GM19452 (cell line): ENCODE data around the gene FILIP1.

ENCODE experiments used
- ATAC-seq: cut with Tn5 transposase; IDR thresholded peaks from one replicate; pipeline ENCODE4 v1.9.1; 2021; ENCODE audit not compliant: unreplicated experiment

The FILIP1 gene

DNA sequence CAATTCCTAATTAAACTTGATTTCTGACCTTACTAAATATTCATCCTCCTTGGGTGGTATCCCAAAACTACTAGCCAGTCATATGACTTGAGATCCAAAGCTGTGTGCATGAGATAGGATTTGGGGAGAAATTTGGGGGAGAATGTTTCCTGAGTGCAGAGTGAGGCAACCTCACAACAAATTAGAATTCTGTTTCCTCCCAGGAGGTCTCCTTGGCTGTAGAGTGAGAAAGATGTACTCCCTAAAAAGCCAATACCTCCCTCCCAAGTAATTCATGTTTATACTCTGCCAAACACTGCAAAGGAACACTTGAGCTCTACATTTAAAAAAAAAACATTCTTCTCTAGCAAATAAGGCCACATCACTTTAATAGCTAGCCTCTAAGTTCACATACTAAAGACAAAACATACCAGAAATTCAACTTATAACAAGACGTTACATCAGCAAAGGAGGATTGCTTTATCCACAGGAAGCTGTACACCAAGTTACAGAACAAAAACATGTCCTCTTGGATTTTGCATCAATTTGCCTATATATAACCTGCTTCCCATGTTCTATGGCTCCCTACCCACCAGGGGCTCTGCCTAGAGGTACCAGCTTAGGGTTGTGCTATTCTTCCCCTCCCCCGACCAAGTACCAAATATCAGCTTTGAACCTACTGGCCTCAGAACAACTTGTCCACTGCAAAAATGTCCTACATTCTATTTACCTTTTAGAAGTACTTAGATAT lies 193.6 kb downstream of the FILIP1 start:
- ATAC-seq: no peak

DNA sequence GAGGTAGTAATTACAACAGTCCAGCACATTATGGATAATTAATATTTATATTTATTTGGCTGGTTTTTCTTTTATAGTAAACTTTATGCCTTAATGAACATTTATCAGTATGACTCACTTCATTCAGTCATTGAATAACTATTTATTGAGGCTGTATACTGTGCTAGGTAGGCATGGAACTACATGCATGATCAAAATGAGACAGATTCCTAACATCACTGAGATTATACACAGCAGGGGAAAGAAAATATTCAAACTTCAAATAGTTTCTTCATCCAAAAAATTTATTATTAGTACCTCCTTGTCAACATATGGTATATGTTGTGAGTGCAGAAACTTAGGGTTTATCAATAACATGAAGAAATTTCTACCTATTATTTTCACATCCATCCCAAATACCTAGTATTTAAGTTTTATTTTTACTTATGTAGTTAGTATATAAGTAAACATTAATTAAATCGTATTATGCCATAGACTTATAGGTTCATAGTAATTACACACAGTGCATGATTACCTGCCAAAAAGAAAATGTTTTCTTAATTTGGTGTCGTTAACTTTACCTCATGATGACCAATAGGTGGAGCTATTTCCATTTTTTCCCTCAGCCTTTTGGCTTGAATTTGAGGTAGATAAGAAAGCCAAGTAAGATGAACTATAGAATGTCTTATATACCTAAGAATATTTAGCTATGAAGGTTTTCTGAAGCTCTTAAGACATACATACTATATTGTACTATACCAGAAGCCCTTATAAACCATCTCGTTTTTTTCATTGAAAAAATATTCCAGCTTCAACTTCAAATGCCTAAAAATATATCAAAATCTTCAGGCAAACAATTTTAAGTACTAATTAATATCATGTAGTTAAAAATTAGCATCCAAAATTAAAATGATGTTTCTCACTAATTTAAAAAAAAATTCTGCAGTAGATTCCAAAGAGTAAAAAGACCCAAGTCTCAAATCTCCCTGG lies 196.5 kb downstream of the FILIP1 start:
- peak; percentile 70 for ATAC-seq

DNA sequence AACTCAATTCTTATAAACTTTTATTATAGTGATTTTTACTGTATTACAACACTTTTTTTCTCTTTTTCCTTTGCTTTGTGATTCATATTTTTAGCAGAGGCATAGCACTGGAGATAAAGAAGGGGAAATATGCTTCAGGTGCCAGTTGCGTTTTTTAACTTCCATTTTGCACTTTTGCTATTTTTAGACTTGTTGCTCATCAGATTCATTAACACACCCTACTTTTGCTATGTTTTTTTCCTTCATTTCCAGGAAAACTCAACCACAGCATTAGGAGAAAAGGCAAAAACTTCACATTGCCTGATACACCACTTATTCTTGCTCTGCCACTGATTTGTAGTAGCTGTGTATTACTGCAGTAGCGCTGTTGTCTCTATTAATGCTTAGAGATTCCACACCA lies 201.0 kb downstream of the FILIP1 start:
- no peak for ATAC-seq

DNA sequence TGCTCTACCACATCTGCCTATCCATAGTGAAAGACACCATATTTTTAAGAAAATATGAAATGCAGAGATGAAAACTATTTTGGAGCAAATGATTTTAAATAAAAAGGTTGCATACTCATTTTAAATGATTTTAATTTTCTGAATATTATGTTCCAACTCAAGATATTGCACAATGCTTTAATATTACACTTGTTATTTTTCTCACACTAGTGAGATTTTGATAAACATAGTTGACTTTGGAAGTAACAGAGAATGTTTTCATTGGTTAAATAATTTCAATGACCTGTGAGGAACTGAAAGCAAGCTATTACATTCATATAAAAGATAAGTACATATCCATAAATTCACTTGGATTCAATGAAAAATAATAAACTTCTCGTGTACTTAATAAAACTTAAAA lies 201.9 kb downstream of the FILIP1 start:
- no peak for ATAC-seq

DNA sequence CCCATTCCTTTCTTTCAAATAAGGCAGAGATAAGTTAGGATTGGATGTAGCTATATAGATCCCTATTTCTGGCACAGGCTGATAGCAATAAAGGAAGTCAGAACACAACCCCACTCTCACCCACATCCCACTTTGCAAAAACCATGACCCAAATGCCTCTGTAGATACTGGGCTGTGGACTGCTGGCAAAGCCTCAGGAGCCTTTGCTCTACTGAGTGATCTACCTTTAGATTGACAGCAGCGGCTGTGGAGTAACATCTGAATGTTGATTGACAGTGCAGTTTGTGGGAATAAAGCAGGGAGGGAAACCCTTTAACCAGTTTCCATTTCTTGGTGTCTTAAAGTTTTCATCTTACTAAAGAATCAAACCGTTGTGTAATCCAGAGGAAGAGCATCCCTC lies 202.3 kb downstream of the FILIP1 start:
- ATAC-seq: no peak

DNA sequence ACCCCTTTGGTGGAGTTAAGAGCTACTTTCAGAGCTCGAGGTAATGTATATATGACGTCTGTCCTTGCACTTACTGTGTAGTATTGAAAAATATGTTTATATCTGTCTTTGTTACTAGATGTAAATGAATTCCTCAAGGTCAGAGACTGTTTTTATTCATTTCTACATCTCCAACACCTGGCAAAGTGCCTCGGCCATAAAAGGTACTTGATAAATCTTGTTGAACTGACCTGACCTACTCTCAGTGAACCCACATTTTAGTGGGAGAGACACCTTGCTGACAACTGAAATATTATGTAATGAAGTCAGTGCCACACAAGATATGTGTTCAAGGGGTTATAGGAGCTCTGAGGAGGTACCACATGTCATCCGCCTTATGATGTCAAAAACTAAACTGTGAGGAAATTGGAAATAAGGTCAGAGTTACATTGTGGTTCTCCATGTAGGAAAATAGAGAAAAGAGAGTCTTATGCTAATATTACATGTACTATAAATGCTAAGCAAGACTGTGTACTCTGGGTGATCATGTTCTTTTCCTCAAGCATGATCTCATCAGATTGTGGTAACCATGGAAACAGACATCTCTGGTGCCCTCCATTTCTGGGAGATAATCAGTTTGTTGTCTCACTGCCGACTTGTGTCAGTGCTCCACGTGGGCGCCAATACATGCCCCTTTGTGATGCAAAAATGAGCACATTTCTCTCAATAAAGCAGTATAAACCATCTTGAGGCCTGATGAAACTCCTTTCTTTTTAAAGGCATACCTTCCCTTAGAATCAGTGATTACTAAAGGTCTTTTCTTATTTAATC lies 203.3 kb downstream of the FILIP1 start:
- ATAC-seq: no peak

DNA sequence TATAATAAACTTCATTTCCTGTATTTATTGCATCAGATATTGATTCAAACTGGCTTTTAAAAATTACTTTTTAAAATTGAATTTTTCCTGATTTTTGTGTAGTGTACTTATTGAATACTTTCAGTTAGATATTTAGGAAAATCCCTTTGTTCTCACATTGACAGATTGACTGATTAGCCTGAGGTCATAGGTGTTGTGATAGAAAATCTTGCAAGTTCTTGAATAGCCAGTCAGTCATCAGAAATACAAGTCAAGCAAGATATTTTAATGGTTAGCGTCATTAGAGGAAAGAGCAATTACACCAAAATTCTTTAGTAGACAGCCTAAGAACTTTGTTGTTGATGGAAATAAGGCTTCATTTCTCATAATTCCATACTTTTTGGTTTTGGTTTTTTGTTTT lies 205.6 kb downstream of the FILIP1 start:
- no peak for ATAC-seq

DNA sequence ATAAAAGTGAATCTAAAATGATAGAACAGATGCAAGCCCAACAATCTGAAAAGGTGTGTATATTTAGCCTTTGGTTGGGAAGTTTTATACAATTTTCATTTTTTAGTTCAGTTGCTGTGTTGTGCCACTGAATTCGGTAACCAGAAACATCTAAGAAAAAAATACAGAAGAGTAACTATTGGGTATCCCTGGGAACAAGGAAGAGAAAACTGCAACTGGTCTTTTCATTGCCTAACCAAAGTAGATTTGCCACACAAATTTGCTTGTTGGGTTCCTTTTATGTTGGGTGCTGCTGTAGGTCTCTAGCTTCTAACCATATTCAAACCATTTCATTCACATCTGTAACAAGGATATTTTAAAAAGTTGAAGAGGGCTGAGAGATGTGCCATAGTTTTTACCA lies 206.2 kb downstream of the FILIP1 start:
- ATAC-seq: no peak

DNA sequence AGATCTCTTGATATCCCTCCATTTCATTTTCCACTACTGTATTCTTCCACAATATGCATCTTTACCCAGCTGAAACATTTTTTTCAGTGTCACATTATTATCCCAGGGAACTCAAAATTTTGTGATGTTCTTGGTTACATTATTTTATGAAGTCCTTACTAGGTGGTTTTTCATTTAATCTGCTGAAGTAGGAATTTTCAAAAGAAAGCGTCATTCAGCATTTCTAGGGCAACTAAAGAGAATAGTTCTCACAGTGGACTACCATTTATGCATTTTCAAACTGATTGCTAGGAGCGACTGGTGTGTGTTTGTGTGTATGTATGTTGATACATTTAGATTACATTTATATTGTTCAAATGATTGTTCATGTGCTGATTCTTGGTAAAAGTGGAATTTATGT lies 206.6 kb downstream of the FILIP1 start:
- no peak for ATAC-seq

DNA sequence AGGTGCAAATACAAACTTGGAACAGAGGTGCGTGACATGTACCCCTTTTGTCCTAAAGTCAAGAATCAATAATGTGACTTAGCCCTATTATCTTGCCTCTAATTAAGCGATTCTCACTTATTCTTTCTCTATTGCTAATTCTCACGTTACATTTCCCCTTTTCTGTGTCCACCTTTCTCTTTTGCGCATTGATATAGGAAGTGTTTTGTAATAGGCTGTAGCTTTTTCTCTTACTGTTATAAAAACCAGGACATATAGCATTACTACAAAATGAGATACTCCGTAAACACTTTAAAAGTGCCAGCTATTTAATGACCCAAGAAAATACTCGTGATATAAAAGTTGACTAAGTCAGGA lies 208.3 kb downstream of the FILIP1 start:
- ATAC-seq: peak; percentile 9

DNA sequence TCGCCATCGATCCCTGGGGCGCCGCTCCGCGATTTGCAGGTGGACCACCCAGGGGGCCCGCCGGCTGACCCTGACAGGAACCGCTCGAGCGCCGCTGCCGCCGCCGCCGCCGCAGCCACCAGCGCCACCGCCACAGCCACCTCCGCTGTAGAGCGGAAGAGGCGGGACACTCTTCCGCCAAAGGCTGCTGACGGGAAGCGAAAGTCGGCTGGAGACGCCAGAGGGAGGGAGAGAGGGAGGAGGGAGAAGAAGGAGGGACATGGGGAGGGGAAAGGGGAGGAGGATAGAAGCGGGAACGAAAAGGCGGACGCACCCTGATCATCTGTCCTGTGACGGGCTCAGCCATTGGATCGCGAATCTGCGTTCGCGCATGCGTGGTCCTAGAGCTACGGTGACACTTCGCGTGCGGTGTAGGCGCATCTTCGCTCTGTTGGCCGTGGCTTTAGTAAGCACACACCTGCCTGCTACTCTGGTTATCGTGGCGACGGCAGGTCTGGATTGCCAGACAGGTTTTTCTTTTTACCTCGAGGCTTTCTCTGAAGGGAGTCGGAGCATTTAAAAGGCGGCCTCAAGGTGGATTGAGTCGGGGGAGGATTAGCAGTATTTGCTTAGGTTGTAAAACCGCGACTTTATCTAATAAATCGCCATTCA lies 208.8 kb downstream of the FILIP1 start, which contains the start of gene TMEM30A:
TSS of gene TMEM30A (minus strand) at position 161 of the 651 bp plus-strand sequence. CDS start at position 7, 154 bp downstream.
- ATAC-seq: peak; percentile 86

DNA sequence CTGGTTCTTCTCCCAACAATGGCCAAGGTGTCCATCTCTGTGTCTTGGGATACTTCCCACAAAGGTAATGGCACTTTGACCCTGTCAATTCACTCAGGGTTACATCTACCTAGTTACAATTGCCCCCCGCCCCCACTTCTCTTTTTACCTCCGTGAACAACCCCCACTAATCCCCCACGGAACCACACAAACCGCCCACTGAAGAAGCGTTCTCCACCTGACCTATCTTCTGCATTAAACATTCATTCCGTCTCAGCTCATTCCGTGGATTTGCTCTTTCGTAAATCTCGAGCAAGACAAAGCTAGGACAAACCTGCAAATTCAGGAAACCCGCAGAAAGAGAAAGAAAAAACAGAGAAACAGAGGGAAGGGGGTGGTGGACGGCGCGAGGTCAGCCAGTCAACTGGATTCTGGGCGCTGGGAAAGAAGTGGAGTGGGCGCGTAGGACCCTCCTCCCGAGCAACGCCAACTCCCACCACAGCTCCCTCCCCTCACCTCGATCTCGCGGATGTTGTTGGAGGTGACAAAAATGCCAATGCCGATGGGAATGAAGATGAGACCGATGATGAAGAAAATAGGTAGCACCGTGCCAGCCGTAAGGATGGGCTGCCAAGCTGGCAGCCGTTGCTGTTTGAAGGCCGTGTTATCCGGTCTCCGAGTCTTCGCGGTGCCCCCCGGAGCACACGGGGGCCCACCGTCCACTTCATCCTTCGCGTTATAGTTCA lies 209.5 kb downstream of the FILIP1 start:
- peak; percentile 20 for ATAC-seq

DNA sequence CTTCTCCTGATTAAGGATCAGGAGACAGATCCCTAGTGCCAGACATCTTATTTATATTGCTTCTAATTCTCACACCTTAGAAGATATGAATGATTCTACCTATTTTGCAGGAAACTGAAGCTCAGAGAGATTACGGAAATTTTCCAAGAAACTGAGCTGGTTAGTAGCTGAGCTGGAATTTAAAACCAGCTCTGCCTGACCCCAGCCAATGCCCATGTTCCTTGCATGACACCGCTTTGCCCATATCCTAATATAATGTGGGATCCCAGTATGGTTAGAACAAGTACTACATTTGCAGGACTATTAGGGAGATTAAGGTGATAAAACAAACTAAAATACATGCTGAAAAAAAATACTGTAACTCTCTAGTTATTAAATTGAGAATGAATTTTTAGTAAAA lies 210.9 kb downstream of the FILIP1 start:
- no peak for ATAC-seq

DNA sequence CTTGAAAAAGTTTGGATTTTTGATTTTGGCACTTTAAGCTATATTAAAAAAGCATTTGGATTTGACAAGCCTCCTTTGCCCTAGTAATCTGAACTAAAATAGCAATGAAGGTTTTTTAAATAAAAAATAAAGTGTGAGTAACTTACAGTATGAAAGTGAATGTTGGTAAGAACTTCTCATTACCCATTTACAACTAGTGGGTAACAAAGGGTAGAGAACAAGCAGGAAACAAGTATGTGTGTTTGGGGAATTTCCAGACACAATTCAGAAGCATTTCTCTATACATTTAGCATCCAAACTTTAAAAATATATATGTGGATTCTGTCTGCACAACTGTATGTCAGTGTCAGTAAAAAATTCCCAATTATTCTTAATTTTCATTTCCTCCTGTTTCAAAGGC lies 211.9 kb downstream of the FILIP1 start:
- no peak for ATAC-seq

DNA sequence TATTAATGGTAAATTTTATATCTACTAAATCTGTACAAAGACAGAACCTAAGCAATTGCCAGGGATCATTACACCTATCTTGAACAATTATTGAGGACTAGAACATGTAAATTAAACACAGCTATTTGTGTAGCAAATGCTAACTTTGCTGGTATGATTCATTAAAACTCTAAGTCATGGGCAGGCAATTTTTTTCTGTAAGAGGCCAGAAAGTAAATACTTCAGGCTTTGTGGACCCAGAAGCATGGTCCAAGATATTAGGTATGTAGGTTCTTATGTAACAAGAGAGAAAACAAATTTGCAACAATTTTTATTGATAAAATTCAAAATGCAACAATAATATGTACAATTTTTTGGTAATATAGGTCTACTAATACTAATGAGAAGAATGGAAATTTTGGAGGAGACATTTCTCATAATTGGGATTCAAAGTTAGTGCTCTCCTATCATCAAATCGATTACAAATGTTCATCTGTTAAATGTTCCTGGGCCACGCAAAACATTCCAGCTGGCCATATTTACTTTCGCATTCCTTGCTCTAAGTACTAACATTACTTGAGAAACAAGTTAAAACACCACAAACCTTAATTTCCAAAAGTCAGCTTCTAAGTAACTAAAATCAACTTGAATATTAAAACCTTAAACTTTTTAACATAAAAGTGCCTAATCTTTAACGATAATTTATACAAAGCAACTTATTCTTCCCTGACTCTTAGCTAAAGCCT lies 213.3 kb downstream of the FILIP1 start:
- no peak for ATAC-seq

DNA sequence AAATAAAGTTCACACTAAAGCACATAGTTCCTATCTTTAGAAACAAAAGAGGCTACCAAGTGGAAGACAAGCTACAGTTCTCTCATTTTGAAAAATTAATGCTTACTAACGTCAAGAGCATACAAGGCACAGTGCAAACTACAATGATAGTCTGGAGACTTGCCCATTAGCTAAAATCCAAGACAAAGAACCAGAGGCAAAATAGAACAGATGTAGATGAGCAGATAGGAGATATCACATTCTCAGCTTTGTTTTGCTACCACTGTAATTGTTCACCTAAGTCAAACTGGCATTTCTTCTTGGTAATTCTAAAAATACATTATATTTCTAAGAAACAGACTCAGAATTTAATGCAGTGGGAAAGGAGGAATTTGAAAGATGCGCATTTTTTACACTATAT lies 214.2 kb downstream of the FILIP1 start:
- ATAC-seq: no peak

DNA sequence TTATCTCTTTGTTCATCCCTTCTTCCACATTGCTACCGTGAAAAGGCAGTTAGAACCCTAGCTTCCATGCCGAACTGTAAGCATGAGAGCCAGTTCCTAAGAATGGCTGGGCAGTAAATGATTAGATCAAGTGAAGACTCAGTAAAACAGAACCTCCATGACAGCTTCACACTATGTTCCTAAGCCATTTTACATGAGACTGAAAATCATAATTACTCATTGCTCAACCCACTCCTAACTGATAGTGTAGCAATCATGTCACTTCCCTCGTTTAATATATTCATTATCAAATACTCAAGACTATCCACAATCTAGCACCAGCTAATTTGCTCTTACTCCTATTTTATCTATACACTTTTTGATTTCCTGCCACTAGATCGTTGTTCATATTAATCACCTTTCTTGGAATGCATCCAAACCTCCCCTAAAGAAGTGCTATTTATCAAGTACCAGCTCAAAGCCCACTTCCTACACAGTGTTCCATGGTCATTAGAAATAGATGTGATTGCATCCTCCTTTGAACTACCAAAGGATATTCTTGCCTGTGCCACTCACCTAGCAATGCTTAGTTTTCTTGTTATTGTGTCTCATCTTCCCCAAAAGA lies 215.0 kb downstream of the FILIP1 start:
- ATAC-seq: no peak

DNA sequence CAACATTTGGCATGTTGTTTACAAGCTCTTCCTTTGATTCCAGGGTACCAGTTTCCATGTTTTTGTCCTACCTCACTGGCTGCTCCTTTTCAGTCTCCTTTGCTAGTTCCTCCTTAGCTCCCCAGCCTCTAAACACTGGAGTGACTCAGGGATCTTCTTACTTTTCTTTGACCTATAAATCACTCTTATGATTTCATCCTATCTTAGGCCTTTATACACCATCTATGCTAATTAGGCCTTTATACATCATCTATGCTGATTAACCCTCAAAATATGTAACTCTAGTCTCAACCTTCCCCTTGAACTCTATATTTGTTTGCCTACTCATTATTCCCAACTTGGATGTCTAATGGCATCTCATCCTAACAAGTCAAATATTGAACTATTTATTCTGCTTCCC lies 218.5 kb downstream of the FILIP1 start:
- ATAC-seq: no peak

DNA sequence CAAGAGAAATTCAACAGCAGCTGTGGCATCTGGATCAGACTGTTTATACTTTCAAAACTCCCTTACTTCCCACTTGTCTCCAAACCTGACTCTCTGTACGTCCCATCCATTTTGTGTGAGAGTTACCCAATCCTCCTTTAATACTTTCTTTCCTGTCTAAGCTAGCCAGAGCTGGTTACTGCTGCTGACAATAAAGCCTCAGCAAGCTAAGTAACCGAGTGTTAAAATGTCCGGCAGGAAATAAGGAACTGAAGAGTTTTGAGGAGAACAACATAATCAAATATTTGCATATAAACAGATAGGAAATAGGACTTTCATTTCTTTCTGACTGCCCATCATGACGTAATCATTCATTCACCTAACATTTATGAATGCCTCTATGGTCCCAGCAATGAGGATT lies 220.6 kb downstream of the FILIP1 start:
- no peak for ATAC-seq
